ENCODE results near the gene EPHA1.

Gene EPHA1

DNA sequence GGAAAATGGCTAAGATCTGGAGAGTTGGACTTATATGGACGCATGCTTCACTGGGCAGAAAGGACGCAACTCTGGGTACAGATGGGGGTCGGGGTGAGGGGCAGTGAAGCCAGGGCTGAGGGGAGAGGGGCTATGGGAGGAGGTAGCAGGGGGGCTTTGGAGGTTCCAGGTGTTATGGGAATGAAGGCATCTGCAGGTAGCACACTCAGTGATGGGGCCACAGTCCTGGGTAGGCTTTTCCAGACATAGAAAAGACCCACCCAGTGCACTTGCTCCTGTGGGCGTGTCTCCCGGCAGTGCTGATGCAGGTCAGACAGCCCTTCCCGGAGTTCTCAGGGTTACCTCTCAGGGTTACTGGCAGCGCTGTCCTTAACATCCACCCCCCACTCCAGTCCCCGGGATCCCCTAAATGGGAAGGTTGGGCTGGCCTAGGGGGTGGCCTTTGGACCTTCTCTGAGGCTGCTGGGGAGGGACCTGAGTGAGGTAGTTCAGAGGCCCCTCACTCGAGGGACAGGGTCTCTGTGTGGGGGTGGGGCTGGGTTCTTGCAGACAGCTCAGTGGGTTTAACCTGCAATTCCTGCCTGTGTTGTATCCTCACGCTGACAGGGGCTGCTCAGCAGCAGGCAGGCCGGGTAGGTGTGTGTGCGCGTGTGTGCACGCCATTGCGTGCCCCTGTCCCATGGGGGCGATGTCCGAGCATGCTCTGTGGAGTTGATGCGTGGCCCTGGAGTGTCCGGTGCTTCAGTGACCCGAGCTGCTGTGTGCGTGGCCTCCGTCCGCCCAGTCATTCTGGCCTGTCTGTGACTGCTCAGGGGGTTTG, 21.3 kb downstream of the EPHA1 start:
- no peak for DNase-seq

DNA sequence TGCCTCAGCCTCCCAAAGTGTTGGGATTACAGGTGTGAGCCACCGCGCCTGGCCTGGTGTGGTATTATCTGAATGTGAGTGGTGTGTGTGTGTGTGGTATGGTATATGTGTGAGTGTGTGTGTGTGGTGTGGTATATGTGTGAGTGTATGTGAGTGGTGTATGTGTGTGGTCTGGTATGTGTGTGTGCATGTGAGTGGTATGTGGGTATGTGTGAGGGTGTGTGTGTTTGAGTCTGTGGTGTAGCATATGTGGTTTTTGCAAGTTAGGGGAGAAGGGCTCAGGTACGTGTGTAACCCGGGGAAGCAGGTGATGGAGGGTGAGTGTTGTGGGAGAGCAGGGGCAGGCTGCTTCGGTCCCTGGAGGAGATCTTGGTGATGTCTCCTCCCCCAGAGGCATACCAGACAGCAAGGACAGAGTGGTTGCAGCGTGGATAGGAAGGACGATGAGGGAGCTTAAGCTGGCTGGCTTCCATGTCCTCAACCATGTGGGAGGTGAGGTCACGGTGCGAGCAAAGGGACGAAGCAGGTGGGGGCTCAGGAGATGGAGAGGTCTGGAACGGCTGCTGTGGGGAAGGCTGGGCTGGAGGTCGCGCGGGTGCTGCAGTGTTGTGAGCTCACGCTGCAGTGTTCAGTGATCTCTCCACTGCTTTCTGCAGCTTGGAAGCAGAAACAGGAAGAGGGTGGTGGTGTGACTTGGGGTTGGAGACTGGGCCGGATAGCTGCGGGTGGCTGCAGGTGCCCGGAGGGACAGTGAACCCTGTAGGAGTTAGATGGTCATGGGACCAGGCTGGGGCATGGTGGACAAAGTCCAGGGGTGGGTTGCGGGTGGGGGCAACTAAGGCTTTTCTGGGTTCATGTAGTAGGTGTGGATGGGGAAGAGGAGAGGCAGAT, 22.5 kb downstream of the EPHA1 start:
- DNase-seq = no peak

DNA sequence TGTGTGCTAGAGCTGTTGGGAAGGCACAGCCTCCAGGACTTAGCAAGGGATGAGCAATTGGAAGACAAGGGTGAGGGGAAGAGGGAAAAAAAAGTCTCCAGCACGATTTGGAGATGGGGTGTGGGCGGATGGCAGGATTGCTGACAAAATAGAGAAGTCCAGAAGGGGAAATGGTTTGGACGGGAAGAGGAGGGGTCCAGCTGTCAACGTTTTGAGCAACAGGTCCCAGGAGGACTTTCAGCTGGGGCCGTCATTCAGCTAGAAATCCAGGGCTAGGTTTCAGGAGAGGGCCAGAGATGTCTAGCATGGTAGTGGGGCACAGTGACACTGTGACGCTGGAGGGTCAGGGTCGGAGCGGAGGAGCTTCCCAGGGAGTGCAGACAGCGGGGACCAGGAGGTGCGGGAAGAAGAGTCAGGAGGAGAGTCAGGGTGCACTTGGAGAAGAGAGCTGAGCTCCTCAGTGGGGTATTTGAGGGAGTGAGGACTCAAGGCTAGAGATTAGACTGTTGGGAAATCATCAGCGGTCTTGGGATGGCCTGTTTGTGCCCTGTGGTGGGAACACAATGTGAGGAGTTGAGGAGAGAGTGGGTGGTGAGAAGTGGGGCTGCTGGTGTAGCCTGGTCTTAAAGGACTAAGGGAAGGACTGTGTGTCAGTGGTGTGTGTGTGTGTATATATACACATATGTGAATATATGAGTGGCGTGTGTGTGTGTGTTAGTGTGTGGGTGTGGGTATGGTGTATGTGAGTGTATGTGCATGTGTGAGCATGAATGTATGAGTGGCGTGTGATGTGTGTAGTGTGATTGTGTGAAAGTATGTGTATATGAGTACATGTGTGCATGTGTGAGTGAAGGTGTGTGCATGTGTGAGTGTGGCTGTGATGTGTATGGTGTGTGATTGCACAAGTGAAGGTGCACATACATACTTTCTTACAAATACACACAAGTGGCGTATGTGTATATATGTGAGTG, 23.7 kb downstream of the EPHA1 start:
- DNase-seq = no peak

DNA sequence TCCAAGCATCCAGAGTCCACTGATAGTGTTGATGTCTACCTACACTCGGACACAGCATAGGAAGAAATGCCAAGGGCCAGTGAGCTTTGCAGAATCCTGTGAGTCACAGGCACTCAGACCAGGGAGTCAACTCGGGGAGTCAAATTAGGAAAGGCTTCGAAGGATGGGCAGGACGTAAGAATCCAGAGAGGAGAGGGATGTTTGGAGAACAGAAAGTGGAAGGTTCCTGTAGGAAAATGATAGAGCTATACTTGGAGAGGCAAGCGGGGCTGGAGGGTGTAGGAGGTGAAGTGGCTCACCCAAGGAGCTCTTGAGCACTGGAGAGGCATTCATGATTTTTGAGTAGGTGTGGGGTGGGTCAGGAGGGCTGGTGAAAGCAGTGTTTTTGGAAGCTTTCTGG, 24.5 kb downstream of the EPHA1 start:
- no peak for DNase-seq

DNA sequence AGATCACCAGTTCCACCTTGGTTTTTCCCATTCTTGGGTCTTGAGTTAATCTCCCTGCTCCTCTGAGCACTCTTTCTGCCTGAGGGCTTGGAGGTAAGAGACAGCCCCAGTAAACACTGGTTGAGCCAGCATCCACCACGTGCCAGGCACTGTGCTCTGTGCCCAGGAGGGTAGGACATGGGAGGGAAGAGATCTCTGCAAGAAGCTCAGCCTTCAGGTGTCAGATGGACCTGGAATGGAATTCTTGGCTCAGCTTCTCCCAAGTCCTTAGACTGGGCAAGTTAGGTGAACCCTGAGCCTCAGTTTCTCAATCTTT, 25.1 kb downstream of the EPHA1 start:
- DNase-seq = no peak

DNA sequence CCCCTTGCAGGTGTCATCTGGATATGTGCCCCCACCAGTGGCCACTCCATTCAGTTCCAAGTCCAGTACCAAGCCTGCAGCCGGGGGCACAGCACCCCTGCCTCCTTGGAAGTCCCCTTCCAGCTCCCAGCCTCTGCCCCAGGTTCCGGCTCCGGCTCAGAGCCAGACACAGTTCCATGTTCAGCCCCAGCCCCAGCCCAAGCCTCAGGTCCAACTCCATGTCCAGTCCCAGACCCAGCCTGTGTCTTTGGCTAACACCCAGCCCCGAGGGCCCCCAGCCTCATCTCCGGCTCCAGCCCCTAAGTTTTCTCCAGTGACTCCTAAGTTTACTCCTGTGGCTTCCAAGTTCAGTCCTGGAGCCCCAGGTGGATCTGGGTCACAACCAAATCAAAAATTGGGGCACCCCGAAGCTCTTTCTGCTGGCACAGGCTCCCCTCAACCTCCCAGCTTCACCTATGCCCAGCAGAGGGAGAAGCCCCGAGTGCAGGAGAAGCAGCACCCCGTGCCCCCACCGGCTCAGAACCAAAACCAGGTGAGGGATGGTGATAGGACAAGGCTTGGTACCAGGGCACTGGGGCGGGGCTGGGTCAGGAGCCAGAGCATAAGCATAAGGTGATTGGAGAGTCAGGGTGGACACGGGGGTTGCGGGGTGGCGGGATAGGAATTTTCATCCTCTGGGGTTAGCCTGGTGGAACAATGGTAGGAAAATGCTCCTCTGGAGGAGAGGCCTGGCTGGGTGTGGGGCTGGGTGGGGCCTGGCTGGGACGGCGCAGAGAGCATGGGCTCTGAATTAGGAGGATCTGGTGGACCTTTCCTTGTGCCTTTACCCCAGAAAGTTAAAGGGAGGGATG, 25.6 kb downstream of the EPHA1 start:
- no peak for DNase-seq

DNA sequence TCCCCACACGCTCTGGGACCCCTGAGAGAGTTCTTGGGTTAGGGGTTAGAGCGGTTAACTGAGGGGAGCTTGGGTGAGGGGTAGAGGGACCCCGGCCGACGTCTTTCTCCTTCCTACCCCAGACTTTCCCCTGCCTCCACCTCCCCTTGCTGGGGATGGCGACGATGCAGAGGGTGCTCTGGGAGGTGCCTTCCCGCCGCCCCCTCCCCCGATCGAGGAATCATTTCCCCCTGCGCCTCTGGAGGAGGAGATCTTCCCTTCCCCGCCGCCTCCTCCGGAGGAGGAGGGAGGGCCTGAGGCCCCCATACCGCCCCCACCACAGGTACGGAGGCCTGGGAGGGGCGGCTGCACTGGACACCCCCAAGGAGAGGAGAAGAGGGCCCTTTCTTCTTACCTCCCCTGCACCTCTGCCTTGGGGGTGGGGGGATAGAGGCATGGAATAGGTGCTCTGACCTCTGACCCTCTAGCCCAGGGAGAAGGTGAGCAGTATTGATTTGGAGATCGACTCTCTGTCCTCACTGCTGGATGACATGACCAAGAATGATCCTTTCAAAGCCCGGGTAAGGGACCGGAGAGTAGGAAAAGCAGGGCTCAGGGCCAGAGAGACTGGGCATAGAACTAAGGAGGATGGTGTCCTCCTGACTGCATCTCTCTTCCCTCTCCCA, 26.4 kb downstream of the EPHA1 start:
- DNase-seq = no peak

DNA sequence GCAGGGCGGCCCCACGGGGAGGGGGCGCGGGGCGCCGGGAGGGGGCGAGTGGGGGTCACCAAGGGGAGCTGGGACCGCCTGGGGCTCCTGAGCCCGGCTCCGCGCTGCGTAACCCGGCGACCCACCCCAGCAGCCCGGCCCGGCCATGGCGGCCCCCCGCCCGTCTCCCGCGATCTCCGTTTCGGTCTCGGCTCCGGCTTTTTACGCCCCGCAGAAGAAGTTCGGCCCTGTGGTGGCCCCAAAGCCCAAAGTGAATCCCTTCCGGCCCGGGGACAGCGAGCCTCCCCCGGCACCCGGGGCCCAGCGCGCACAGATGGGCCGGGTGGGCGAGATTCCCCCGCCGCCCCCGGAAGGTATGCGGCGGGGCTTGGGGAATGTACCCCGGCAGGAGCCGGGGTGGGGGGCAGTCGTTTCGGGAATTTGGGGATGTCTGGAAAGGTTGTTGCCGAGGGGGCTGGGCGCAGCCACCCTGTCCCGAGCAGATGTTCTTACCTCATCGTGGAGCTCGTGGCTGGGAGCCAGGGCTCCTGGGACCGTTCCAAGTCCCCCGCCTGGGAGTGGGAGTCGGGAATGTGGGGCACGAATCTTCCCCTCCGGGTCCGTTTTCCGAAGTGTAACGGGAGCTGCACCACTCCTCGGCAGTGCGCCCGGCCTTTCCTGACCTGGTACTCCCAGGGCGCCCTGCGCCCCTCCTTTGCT, 27.1 kb downstream of the EPHA1 start:
- DNase-seq = no peak

DNA sequence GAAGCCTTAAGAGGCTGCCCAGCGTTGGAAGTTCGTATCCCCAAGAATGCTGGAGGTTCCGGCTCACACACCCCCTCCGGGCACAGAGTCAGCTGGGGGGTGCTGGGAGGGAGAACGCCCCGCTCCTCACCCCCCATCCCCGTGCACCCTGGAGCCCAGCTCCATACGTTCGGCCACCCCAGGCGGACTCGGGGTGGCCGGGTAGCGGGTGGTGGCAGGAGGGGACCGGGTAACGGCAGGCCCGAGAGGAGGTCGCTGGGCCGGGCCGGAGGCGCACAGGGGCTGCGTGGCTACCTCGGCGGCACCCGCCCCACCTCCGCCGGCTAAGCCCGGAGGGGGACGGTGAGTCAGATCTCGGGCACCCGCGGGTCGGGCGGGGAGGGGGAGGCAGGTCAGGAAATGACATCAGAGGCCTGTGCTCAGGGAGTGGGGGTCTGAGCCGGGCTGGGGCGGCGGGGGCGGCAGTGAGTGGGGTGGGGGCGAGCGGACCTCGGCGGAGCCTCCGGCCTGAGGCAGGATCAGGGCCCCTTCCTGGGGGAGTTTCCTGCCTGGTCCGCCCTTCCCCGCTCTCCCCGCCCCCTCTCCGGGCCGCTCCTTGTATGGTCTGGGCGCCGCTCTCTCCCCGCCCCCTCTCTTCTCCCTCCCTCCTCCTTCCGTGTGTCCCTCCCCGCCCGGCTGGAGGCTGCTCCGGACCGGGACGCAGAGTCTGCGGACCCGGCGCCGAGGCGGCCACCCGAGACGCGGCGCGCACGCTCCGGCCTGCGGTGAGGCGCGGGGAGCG, 27.8 kb downstream of the EPHA1 start, which contains the start of gene ZYX:
Gene ZYX, plus strand, starts transcription at position 700 of the 781 bp plus-strand sequence. CDS start 227 bp downstream, outside the sequence.
- peak; percentile 74 to 77 for DNase-seq

DNA sequence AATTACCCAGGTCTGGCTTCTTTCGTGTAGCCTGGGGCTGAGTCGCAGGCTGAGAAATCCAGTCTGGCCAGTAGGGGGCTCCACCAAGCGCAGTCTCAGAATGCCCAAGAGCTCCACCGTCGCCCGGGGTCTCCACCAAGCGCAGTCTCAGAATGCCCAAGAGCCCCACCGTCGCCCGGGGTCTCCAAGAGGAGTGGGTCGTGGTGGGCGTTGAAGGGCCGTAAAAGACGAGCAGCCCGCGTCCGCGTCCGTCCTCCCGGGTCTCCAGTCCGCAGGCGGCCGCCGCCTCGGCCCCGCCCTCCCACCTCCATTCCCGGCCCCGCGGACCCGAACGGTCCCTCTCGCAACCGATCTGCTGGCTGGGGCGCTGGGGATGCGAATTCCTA, 28.4 kb downstream of the EPHA1 start:
- DNase-seq = peak; percentile 86 to 87

DNA sequence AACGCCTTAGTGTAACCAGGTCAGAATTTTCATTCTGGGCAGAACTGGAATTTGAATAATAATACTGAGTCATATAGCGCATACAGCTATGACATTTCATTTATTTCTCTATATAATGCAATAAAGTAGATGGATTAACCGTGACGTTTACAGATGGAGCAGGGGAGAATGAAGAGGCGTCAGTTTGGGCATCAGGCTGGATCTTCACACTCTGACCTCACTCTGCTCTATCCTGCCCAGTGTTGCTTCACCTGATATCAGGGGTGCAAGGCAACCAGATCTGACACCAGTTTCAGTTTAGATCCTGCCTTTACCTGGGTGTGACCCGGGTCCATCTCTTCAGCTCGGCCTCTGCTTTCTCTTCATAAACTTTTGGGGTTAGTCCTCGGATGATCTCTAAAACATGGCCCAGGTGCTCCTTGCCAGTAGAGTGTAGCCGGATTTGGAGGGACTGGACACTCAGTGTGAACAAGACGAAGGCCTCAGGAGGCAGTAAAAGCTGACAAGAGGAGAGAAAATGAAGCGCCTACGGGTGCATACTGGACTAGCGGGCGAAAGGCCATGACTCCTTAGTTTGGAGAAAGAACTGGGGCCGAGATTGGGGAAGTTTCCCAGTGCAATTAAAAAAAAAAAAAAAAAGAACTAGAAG, 28.9 kb downstream of the EPHA1 start:
- DNase-seq = no peak

DNA sequence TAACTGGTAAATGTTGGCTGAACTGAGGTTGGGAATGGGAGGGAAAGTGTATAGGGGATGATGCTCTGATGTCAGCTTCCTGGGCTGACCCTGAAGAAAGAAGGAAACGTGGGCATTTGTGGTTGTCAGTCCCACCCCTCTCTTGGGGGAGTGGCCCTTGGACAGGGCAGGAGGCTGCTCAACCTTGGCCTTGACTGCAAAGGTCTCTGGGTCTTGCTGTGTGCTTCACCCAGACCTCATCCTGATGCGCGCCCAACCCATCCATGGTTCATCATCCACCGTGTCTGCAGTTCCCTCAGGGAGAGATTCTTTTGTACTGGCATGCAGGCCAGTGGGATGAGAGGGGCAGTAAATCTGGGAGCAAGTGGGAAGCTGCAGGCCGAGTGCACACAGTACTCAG, 32.3 kb downstream of the EPHA1 start:
- DNase-seq = no peak

DNA sequence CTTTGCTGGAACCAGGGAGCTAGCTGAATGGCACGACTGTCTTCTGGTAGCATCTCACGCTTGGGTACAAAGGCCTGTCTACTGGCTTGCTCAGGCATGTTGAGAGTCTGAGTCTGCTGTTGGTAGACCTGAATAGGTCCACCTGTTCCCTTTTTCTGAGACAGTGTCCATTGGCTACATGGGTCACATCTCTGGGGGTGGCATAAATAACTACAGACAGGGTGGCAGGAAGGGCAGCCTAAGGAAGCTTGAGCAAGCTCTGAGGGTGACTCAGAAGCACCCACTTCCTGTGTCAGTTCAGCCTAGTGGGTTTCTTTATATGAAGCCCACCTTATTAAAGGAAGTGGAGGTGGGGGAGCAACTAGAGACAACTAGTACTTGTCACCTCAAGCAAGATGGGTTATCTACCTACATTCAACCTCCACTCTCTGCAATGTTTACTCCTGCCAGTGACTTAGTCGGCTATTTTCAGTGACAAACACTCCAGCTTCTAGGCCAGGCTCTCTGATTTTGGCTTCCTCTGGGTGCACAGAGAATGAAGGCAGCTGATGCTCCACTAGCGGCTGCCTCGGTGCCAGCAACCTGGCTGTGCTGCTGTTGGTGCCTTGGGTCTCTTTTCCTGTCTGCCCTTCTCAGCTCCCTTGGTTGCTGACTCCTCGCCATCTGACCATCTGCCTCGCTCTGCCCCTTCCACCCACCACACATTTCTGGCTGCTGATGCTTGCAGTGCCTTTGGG, 33.2 kb downstream of the EPHA1 start:
- peak in 1 of 2 donors; percentile 16 for DNase-seq

DNA sequence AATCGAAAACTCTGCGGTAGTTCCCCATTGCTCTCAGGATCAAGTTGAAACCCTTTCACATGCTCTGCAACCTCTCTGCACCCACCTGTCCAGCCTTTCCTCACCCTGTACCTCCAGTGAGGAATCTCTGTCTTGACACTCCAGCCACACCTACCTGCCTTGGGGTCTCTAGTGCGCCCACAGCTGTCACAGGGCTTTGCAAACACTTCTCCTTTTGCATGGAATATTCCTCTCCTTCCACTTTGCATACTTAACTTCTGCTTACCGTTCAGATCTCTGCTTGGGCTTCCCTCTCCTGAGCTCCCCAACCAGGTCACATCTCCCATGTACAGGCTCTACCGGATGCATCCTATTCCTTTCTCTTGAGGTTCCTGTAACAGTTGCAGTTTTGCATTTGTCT, 34.1 kb downstream of the EPHA1 start:
- no peak for DNase-seq

DNA sequence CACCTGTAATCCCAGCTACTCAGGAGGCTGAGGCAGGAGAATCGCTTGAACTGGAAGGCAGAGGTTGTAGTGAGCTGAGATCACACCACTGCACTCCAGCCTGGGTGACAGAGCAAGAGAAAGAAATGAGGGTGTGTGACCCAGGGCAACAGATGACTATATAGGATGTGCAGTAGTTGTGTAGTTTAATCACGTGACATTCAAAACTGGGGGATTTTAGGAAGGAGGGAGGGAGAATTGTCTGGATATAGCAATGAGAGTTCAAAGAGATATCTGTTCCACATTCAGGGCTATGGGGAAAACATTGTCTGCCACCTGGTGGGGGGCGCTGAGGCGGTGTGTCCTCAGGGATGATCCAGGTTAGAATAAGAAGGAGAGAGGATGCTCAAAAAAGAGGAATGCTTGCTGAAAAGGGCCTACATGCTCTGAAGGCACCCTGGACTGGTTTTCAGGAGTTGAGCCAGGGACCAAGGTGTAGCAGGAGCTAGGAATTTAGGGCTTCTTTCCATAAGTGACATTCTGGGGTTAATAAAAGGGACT, 35.3 kb downstream of the EPHA1 start:
- no peak for DNase-seq

DNA sequence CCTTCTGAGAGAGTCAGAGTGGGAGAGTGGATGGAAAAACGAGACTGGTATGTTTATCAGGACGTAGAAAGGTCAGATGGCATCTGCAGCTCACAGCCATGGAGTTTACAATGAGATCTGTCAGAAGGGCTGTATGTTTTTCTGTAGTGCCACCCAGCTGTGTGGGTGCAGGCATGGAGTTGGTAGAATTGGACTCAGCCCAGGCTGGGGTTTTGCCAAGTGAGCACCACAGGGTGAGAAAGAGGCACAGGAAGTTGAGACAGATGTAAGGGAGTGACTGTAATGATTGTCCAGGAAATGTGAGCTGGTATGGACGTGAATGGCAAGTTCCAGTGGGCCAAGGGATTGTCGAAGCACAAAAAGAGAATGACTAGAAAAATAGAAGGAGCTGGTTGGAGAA, 36.6 kb downstream of the EPHA1 start:
- DNase-seq = peak; percentile 32 to 42

DNA sequence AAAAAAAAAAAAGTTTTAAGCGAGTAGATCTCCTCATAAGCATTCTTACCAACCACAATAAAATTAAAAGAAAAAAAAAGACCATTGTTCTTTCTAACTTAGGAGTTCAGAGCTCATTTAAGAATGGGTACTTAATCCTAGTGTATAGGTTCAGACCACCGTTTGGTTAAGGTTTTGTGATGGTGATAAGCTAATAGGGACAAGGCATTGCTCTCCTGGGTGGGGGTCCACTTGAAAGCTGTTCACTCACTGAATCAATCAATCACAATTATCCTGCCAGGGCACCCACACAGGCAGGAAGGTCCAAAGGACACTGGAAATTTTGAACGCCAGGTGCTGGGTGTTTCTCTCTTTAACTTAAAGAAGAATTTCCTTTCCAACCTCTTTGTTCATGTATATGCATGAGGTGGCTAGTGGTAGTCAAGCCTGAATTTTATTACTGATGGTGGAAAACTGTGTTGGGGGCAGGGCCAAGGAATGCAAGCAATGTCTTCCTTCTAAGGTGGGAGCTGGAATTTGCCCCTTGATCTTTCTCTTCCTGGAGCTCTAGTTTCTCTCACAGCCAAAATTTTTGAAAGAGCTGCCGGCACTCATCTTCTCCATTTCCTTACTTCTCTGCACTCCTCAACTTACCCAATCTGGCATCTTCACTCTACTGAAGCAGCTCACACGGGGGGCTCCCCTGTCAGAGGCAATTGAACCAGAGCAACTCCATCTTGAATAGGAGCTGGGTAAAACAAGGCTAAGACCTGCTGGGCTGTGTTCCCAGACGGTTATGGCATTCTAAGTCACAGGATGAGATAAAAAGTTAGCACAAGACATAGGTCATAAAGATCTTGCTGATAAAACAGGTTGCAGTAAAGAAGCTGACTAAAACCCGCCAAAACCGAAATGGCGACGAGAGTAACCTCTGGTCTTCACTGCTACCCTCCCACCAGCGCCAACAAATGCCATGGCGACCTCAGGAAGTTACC, 38.7 kb downstream of the EPHA1 start:
- DNase-seq = no peak

Data from stimulated activated CD4-positive, alpha-beta T cell treated with anti-CD3 and anti-CD28 coated beads, Interleukin-2, amount 100 ng/mL, for 48 hours (primary cell).